Heart left ventricle (tissue), 13 donors: ENCODE data around the gene ATG2B.

Experiments
- POLR2A ChIP-seq, 2 donors: fragments of 450-650 bp; IDR thresholded peaks; one replicate each; pipeline ENCODE4 v1.6.1; 2017; ENCODE audit warnings: antibody characterized with exemption in 2 of 2, mild to moderate bottlenecking in 2 of 2, moderate library complexity in 2 of 2
- TF ChIP-seq, protein P1 (sequence below), 12 donors: fragments of 200-600 bp; sonication (generic) in 4 of 12; IDR thresholded peaks; one replicate each; pipeline versions ENCODE4 v1.5.0 to v1.8.0; 2018 to 2022; ENCODE audit warnings: antibody characterized with exemption in 12 of 12, mild to moderate bottlenecking in 5 of 12
- donor health status: ischemic (EF 13 %, LVEDD 7.1; RV severe dilation, severe dysfunction).
- donor health status: DM: no; HTN: yes; CAD: no.
- donor health status: DM: no; HTN: no; CAD: no.
- donor health status: ischemic (EF 25% LVEDD 6.9; RV normal size, moderate dysfunction).
- donor health status: ischemic (EF 25% LVEDD 5.7; RV mildly dilated, moderate dysfunction).
- donor health status: ischemic (EF 35%, LVEDD 5.7; RV mildly dilated, moderate dysfunction).
- donor health status: nonischemic (EF 11% LVEDD 7.7; RV severe dilation, severe dysfunction).
- donor health status: DM: yes; HTN: yes; CAD: no.
- donor health status: PGD.
- donor health status: ischemic (EF 29% LVEDD 5.4; RV normal size, mild dysfunction).
- donor health status: nonischemic (EF 23%, LVEDD 6.1; RV moderate dilation, normal function).

DNA sequence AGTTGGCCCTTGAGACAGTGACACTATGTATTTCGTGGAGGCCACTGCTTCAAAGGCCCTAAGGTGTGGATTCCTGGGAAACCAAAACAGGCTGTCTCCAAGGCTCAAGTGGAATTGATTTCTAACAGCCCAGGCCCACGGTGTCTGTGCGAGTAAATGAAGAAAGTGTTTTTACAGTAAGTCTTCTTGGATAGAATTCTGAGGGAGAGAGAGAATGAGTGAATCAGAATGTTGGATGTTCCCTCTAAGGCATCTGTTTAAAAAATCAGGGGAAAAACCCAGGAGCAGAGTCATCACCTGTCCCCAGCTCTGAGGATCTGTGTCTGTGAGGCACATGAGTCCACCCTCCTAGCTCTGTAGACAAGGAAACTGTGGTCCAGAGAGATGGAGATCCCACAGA is 129.5 kb downstream of the ATG2B start:
- TF ChIP-seq, protein P1, sequence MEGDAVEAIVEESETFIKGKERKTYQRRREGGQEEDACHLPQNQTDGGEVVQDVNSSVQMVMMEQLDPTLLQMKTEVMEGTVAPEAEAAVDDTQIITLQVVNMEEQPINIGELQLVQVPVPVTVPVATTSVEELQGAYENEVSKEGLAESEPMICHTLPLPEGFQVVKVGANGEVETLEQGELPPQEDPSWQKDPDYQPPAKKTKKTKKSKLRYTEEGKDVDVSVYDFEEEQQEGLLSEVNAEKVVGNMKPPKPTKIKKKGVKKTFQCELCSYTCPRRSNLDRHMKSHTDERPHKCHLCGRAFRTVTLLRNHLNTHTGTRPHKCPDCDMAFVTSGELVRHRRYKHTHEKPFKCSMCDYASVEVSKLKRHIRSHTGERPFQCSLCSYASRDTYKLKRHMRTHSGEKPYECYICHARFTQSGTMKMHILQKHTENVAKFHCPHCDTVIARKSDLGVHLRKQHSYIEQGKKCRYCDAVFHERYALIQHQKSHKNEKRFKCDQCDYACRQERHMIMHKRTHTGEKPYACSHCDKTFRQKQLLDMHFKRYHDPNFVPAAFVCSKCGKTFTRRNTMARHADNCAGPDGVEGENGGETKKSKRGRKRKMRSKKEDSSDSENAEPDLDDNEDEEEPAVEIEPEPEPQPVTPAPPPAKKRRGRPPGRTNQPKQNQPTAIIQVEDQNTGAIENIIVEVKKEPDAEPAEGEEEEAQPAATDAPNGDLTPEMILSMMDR (IDR thresholded peaks at IDR 0.05) = no peak
- TF ChIP-seq POLR2A (IDR thresholded peaks at IDR 0.05) = no peak
